Mesendoderm (in vitro differentiated cells): Measurements from ENCODE around the gene MCM7.

Source experiments
- DNase-seq: peaks from one replicate; pipeline ENCODE4 v3.0.0; 2013
- H2AK5ac ChIP-seq: 2 replicates; pipeline ENCODE4 v1.6.1; 2013; ENCODE audit warnings: low read length, inconsistent platforms
- H2BK120ac ChIP-seq: 2 replicates; pipeline ENCODE4 v1.6.1; 2013; ENCODE audit warnings: low read depth, mild to moderate bottlenecking, low read length, moderate library complexity, mixed read lengths
- H2BK15ac ChIP-seq: replicated peaks from 2 replicates; pipeline ENCODE4 v1.6.1; 2013; ENCODE audit warnings: low read depth, mild to moderate bottlenecking, moderate library complexity
- H2BK5ac ChIP-seq: 2 replicates; pipeline ENCODE4 v1.6.1; 2013; ENCODE audit warnings: low read length, inconsistent platforms
- H3K18ac ChIP-seq: 2 replicates; pipeline ENCODE4 v1.6.1; 2013; ENCODE audit warnings: mild to moderate bottlenecking, low read length, mixed read lengths
- H3K23ac ChIP-seq: one replicate; pipeline ENCODE4 v1.6.1; 2013; ENCODE audit warnings: low read length
- H3K27ac ChIP-seq: 2 replicates; pipeline ENCODE4 v1.5.1; 2013; ENCODE audit warnings: low read depth, mild to moderate bottlenecking, inconsistent platforms, low read length, moderate library complexity
- H3K27me3 ChIP-seq: 2 replicates; pipeline ENCODE4 v1.6.1; 2013; ENCODE audit warnings: low read length, control low read depth, mild to moderate bottlenecking, inconsistent platforms; ENCODE audit not compliant: insufficient read depth, poor library complexity
- H3K36me3 ChIP-seq: 2 replicates; pipeline ENCODE4 v1.6.1; 2013; ENCODE audit warnings: low read length, inconsistent platforms; ENCODE audit not compliant: control insufficient read depth, insufficient read depth
- H3K4ac ChIP-seq: one replicate; pipeline ENCODE4 v1.6.1; 2013; ENCODE audit warnings: low read depth, mild to moderate bottlenecking, low read length, moderate library complexity
- H3K4me1 ChIP-seq: 2 replicates; pipeline ENCODE4 v1.6.1; 2013; ENCODE audit warnings: low read depth, low read length, inconsistent platforms; ENCODE audit not compliant: control insufficient read depth
- H3K4me2 ChIP-seq: 2 replicates; pipeline ENCODE4 v1.6.1; 2013; ENCODE audit warnings: low read length
- H3K4me3 ChIP-seq: 2 replicates; pipeline ENCODE4 v1.5.1; 2013; ENCODE audit warnings: mild to moderate bottlenecking, low read length
- H3K56ac ChIP-seq: one replicate; pipeline ENCODE4 v1.6.1; 2013; ENCODE audit warnings: low read length
- H3K79me1 ChIP-seq: 2 replicates; pipeline ENCODE4 v1.6.1; 2013; ENCODE audit warnings: low read length, inconsistent platforms
- H3K79me2 ChIP-seq: 2 replicates; pipeline ENCODE4 v1.6.1; 2013; ENCODE audit warnings: mild to moderate bottlenecking, low read length; ENCODE audit not compliant: control insufficient read depth, insufficient read depth
- H3K9ac ChIP-seq: 2 replicates; pipeline ENCODE4 v1.6.1; 2013; ENCODE audit warnings: low read length, inconsistent platforms
- H4K5ac ChIP-seq: one replicate; pipeline ENCODE4 v1.6.1; 2013; ENCODE audit warnings: low read length
- H4K8ac ChIP-seq: one replicate; pipeline ENCODE4 v1.6.1; 2013; ENCODE audit warnings: low read depth, mild to moderate bottlenecking, control low read depth, low read length, moderate library complexity
- WGBS: extraction: QIAGEN DNeasy Blood & Tissue Kit; methylation state at CpG from one replicate; pipeline ENCODE4 v1.1.7; 2013; ENCODE audit warnings: low lambda C conversion rate, missing lambda C conversion rate; ENCODE audit not compliant: insufficient coverage; ENCODE audit errors: extremely low coverage; 5-methylcytosine and 5-hydroxymethylcytosine counted together

MCM7 gene

DNA sequence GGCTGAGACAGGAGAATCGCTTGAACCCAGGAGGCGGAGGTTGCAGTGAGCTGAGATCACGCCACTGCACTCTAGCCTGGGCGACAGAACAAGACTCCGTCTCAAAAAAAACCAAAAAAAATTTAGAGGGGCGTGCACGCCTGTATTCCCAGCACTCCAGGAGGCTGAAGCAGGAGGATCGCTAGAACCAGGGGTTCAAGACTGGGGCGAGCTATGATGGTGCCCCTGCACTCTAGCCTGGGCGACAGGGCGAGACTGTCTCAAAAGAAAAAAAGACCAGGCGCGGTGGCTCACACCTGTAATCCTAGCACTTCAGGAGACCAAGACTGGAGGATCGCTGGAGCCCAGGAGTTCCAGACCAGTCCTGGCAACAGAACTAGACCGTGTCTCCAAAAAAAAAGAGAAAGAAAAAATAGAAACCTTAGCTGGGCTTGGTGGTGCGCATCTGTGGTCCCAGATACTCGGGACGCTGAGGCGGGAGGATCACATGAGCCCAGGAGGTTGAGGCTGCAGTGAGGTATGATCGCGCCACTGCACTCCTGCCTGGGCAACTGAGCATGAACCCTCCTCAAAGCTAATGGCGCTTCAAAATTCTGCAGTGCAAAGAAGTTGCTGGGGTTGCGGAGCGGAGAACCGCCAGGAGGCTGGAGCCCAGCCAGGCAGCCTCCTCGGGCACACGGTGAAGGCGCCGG, 25.2 kb upstream of the MCM7 start:
- H2BK15ac ChIP-seq, result no peak overlapping the region
- H3K79me2 ChIP-seq, result no peaks in the 10 kb centered on the region
- H3K23ac ChIP-seq, result peak overlapping the region; percentile 59
- peak overlapping the region; percentile 94 for H3K56ac ChIP-seq
- H3K4me3 ChIP-seq, result peak overlapping the region; percentile 69
- H3K4me2 ChIP-seq, result peak overlapping the region; percentile 57
- peak overlapping the region; percentile 19 for H3K18ac ChIP-seq
- no peaks in the 10 kb centered on the region for H3K36me3 ChIP-seq
- no peaks in the 10 kb centered on the region for H3K79me1 ChIP-seq
- no peak overlapping the region for H4K5ac ChIP-seq
- no peak overlapping the region for H2BK120ac ChIP-seq
- no peak overlapping the region for H3K4ac ChIP-seq
- no peak overlapping the region for H2AK5ac ChIP-seq
- H2BK5ac ChIP-seq, result peak overlapping the region; percentile 61
- no peaks in the 10 kb centered on the region for H3K27me3 ChIP-seq
- H3K27ac ChIP-seq, result peak overlapping the region; percentile 91
- H4K8ac ChIP-seq, result no peak overlapping the region
- no CpG with 5 or more reads among the region's 29 CpGs for WGBS
- H3K4me1 ChIP-seq, result peaks cover 2% of the 10 kb centered on the region
- H3K9ac ChIP-seq, result peak overlapping the region; percentile 91
- DNase-seq, result no peak

DNA sequence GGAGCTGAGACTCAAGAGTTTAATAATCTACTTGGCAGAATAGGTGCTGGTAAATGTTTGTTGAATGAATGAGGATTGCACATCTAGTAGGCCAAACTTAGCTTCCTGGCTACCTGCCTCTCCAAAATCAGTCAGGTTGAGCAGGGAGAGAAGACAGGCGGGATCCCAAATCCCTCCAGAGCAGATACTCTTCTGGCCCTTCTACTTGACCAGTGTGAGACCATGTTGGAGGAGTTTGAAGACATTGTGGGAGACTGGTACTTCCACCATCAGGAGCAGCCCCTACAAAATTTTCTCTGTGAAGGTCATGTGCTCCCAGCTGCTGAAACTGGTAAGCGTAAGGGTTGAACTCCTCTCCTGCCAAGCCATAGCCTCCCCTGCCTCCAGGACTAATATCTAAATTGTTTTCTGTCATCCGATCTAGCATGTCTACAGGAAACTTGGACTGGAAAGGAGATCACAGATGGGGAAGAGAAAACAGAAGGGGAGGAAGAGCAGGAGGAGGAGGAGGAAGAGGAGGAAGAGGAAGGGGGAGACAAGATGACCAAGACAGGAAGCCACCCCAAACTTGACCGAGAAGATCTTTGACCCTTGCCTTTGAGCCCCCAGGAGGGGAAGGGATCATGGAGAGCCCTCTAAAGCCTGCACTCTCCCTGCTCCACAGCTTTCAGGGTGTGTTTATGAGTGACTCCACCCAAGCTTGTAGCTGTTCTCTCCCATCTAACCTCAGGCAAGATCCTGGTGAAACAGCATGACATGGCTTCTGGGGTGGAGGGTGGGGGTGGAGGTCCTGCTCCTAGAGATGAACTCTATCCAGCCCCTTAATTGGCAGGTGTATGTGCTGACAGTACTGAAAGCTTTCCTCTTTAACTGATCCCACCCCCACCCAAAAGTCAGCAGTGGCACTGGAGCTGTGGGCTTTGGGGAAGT, 23.4 kb upstream of the MCM7 start:
- H3K79me2 ChIP-seq, result no peaks in the 10 kb centered on the region
- H3K27me3 ChIP-seq, result no peaks in the 10 kb centered on the region
- no peak overlapping the region for H3K4me2 ChIP-seq
- no peak overlapping the region for H2AK5ac ChIP-seq
- H2BK5ac ChIP-seq, result no peak overlapping the region
- H4K8ac ChIP-seq, result no peak overlapping the region
- no peak overlapping the region for H3K4me3 ChIP-seq
- no peaks in the 10 kb centered on the region for H3K36me3 ChIP-seq
- no peak for DNase-seq
- peaks cover 4% of the 10 kb centered on the region for H3K4me1 ChIP-seq
- H4K5ac ChIP-seq, result no peak overlapping the region
- H3K23ac ChIP-seq, result no peak overlapping the region
- no peak overlapping the region for H3K9ac ChIP-seq
- no peaks in the 10 kb centered on the region for H3K79me1 ChIP-seq
- no peak overlapping the region for H2BK120ac ChIP-seq
- H3K56ac ChIP-seq, result no peak overlapping the region
- H3K27ac ChIP-seq, result no peak overlapping the region
- no peak overlapping the region for H2BK15ac ChIP-seq
- no peak overlapping the region for H3K4ac ChIP-seq
- no peak overlapping the region for H3K18ac ChIP-seq
- no CpG with 5 or more reads among the region's 4 CpGs for WGBS

DNA sequence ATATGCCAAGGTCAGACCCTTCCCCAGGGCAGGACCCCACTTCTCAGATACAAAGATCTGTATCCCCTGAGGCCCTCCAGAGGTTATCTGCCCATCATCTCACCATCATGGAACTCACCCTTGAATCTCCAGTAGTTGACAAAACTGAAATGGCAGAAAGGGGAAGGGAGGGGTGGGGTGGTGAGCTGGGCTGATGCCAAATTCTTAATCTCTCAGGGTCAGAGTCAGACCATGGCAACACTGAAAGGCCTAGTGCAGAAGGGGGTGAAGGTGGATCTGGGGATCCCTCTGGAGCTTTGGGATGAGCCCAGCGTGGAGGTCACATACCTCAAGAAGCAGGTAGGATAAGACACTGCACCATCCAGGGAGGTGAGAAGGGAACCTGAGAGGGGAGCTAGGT, 21.4 kb upstream of the MCM7 start:
- Histone ChIP-seq H3K9ac (no peak overlapping the region), H3K79me2 (peaks cover 3% of the 10 kb centered on the region), H3K4me2 (no peak overlapping the region), H2BK15ac (no peak overlapping the region), H3K56ac (no peak overlapping the region), H4K8ac (no peak overlapping the region), H3K18ac (no peak overlapping the region), H4K5ac (no peak overlapping the region), H3K4me3 (no peak overlapping the region), H2BK5ac (no peak overlapping the region), H2AK5ac (no peak overlapping the region), H3K36me3 (no peaks in the 10 kb centered on the region), H3K4me1 (peaks cover 4% of the 10 kb centered on the region), H2BK120ac (no peak overlapping the region), H3K27me3 (no peaks in the 10 kb centered on the region), H3K4ac (no peak overlapping the region), H3K79me1 (peaks cover 3% of the 10 kb centered on the region), H3K27ac (no peak overlapping the region), H3K23ac (no peak overlapping the region)
- WGBS, result no CpG with 5 or more reads among the region's 1 CpG
- DNase-seq, result no peak

DNA sequence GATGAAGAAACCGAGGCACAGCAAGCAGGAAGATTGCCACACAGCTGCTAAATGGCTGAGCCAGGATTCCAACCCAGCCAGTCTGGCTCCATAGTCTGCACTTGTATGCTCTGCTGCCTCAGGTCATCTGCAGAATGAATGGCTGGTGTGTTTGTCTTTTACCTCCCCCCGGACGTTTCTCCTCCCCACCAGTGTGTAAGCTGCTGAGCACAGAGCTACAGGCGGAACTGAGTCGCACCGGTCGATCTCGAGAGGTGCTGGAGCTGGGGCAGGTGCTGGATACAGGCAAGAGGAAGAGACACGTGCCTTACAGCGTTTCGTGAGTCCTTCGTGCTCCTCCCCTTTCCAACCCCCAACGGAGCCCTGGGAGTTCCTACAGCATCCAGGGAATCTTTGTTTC, 20.9 kb upstream of the MCM7 start:
- Histone ChIP-seq H3K4me1 (peaks cover 4% of the 10 kb centered on the region), H3K4me3 (no peak overlapping the region), H3K9ac (no peak overlapping the region), H3K27ac (no peak overlapping the region), H2AK5ac (no peak overlapping the region), H2BK5ac (no peak overlapping the region), H3K56ac (no peak overlapping the region), H3K27me3 (no peaks in the 10 kb centered on the region), H3K18ac (no peak overlapping the region), H4K5ac (no peak overlapping the region), H2BK15ac (no peak overlapping the region), H2BK120ac (no peak overlapping the region), H4K8ac (no peak overlapping the region), H3K36me3 (no peaks in the 10 kb centered on the region), H3K4ac (no peak overlapping the region), H3K79me1 (peaks cover 3% of the 10 kb centered on the region), H3K79me2 (peaks cover 3% of the 10 kb centered on the region), H3K4me2 (no peak overlapping the region), H3K23ac (no peak overlapping the region)
- DNase-seq, result no peak
- WGBS, result no CpG with 5 or more reads among the region's 13 CpGs

DNA sequence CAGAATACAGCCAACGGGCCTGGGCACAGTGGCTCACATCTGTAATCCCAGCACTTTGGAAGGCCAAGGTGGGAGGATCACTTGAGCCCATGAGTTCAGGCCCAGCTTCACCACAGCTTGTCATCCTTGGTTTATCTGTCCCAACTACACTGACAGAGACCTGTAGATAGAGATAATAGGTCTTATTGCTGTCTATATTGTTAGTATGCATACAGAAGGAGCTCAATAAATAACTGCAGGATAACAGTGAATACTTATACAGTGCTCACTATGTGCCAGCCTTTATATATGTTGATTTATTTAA, 19.5 kb upstream of the MCM7 start:
- Histone ChIP-seq H3K18ac (no peak overlapping the region), H3K27ac (no peak overlapping the region), H3K4me2 (peak overlapping the region; percentile 77), H3K4me3 (no peak overlapping the region), H3K56ac (peak overlapping the region; percentile 74), H2BK15ac (no peak overlapping the region), H3K79me1 (peaks cover 3% of the 10 kb centered on the region), H2AK5ac (no peak overlapping the region), H3K4ac (no peak overlapping the region), H3K4me1 (peaks cover 4% of the 10 kb centered on the region), H3K79me2 (peaks cover 3% of the 10 kb centered on the region), H3K23ac (no peak overlapping the region), H3K9ac (peak overlapping the region; percentile 35), H4K5ac (no peak overlapping the region), H2BK120ac (no peak overlapping the region), H3K36me3 (no peaks in the 10 kb centered on the region), H3K27me3 (no peaks in the 10 kb centered on the region), H2BK5ac (no peak overlapping the region), H4K8ac (no peak overlapping the region)
- whole genome bisulfite sequencing, result no CpG with 5 or more reads among the region's 1 CpG
- DNase-seq, result no peak
